Measurements from ENCODE around the gene GNAZ.
A peak's percentile ranks its signal among the peaks of the same experiment; 100 is the strongest.

Gene GNAZ

GRCh38 chr22:23109079-23109347, 38.7 kb downstream of the GNAZ start:
- DNase-seq: no peak

- no peak for DNase-seq
Measured at GRCh38 chr22:23109441-23109978, 39.2 kb downstream of the GNAZ start.

- peak in 1 of 2 experiments; percentile 34 for DNase-seq
Measured at GRCh38 chr22:23110190-23110921, 40.0 kb downstream of the GNAZ start.

GRCh38 chr22:23110922-23111527, 40.7 kb downstream of the GNAZ start:
- no peak for DNase-seq

GRCh38 chr22:23112472-23113012, 42.2 kb downstream of the GNAZ start:
- no peak for DNase-seq

GRCh38 chr22:23113067-23113846, 42.9 kb downstream of the GNAZ start:
- peak; percentile 22 to 88 for DNase-seq

GRCh38 chr22:23113847-23114720, 43.8 kb downstream of the GNAZ start:
- no peak for DNase-seq

GRCh38 chr22:23114721-23115020, 44.4 kb downstream of the GNAZ start:
- DNase-seq: no peak

GRCh38 chr22:23115369-23115768, 45.0 kb downstream of the GNAZ start:
- no peak for DNase-seq

GRCh38 chr22:23115825-23116494, 45.6 kb downstream of the GNAZ start:
- DNase-seq: no peak

- DNase-seq: no peak
Measured at GRCh38 chr22:23116506-23117263, 46.4 kb downstream of the GNAZ start.

GRCh38 chr22:23117275-23117674, 47.0 kb downstream of the GNAZ start:
- no peak for DNase-seq

- DNase-seq: peak in 1 of 2 experiments; percentile 77
Measured at GRCh38 chr22:23117891-23118646, 47.8 kb downstream of the GNAZ start.

GRCh38 chr22:23118647-23119493, 48.6 kb downstream of the GNAZ start:
- no peak for DNase-seq

GRCh38 chr22:23119494-23120414, 49.4 kb downstream of the GNAZ start:
- no peak for DNase-seq

- no peak for DNase-seq
Measured at GRCh38 chr22:23120415-23120899, 50.1 kb downstream of the GNAZ start.

- DNase-seq: no peak
Measured at GRCh38 chr22:23121000-23121421, 50.7 kb downstream of the GNAZ start.

- no peak for DNase-seq
Measured at GRCh38 chr22:23121424-23121823, 51.1 kb downstream of the GNAZ start.

All from NCI-H446 (cell line).